Measurements from ENCODE around the gene KRTAP4-3.
"Not testable (repeated sequence)": the region's sequence is repeated elsewhere in the genome, so short reads cannot be mapped to it uniquely, and the experiment has no call there.

The KRTAP4-3 gene

DNA sequence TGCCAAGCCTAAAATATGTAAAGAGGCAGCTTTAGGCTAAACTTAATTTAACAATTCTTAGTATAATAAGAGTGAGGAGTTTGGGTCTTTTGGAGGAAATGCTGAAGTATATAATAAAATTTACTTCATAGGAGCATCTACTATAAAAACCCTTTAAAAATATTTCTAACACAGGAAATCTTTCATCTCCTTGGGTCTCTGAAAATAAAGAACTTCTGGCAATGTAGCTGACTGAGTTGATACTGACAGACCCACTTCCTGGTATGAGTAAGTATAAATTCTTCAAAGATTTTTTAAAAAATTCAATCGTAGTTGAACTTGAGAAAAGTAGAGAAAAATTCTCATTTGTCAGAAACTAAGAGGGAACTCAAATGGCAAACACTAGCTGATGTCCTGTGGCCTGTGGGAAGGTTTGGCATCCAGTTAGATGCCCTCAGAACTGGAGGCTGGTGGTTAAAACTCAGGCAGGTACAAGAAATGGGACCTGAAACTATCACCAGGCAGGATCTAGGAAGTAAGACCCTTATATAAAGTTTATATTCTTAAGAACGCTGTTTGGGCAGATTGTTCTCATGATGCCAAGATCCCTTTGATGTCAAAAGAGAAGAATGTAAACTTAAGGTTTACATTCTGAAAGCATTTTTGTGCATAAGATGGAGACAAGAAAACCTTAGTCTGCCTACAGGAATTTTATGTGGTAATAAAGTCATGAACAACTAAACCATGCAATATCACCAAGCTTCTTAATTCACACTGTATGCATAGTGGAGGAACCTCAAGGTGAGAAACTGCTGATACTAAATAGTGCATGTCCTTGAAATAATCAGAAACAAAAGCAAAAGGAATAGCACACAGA, 33.9 kb downstream of the KRTAP4-3 start:
- DNase-seq (ENCODE audit: low spot score): no peak
- Histone ChIP-seq H3K36me3 (ENCODE audit: low read depth) (no peaks in the 10 kb centered on the region), H3K4me1 (ENCODE audit: insufficient read depth, poor library complexity, severe bottlenecking) (peaks cover 25% of the 10 kb centered on the region), H3K9me3 (ENCODE audit: severe bottlenecking) (no peaks in the 10 kb centered on the region), H3K4me3 (ENCODE audit: severe bottlenecking) (no peak overlapping the region), H3K27me3 (ENCODE audit: insufficient read depth, poor library complexity, severe bottlenecking) (no peaks in the 10 kb centered on the region), H3K27ac (ENCODE audit: poor library complexity, severe bottlenecking) (peak overlapping the region; percentile 90)
- ATAC-seq (ENCODE audit: low read depth): no peak
- no peak for TF ChIP-seq CTCF (IDR thresholded peaks at IDR 0.05; ENCODE audit: poor library complexity, severe bottlenecking)

- TF ChIP-seq CTCF (IDR thresholded peaks at IDR 0.05; ENCODE audit: poor library complexity, severe bottlenecking): no peak
- no peaks in the 10 kb centered on the region for H3K27me3 ChIP-seq (ENCODE audit: insufficient read depth, poor library complexity, severe bottlenecking)
- no peaks in the 10 kb centered on the region for H3K36me3 ChIP-seq (ENCODE audit: low read depth)
- peak; percentile 100 for ATAC-seq (ENCODE audit: low read depth)
- DNase-seq (ENCODE audit: low spot score): no peak
- H3K9me3 ChIP-seq (ENCODE audit: severe bottlenecking): no peaks in the 10 kb centered on the region
- peaks cover 25% of the 10 kb centered on the region for H3K4me1 ChIP-seq (ENCODE audit: insufficient read depth, poor library complexity, severe bottlenecking)
- H3K27ac ChIP-seq (ENCODE audit: poor library complexity, severe bottlenecking): peak overlapping the region; percentile 90
- H3K4me3 ChIP-seq (ENCODE audit: severe bottlenecking): no peak overlapping the region
Observed at GRCh38 chr17:41131979-41132378, 36.0 kb downstream of the KRTAP4-3 start.

DNA sequence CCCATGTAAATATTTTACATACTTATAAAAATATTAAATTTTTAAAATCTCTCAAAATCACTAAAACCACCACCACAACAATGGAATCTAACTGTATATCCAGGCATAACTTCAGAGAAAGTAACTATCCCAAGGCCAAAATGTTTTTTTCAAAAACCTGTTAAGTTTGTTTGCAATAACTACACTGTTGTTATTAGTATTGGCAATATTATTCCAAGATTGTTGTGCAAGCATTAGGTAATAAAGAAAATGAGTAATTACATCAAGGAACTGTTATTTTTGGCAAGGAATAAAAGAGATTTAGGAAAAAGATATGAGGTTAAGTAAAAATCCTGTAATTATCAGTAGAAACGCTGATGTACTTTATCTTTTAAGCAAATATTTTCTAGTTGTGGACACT, 40.6 kb downstream of the KRTAP4-3 start:
- Histone ChIP-seq H3K9me3 (ENCODE audit: severe bottlenecking) (no peaks in the 10 kb centered on the region), H3K4me3 (ENCODE audit: severe bottlenecking) (no peak overlapping the region), H3K36me3 (ENCODE audit: low read depth) (no peaks in the 10 kb centered on the region), H3K27me3 (ENCODE audit: insufficient read depth, poor library complexity, severe bottlenecking) (no peaks in the 10 kb centered on the region), H3K4me1 (ENCODE audit: insufficient read depth, poor library complexity, severe bottlenecking) (peaks cover 16% of the 10 kb centered on the region), H3K27ac (ENCODE audit: poor library complexity, severe bottlenecking) (no peak overlapping the region)
- ATAC-seq (ENCODE audit: low read depth) (no peak), DNase-seq (ENCODE audit: low spot score) (no peak)
- TF ChIP-seq CTCF (IDR thresholded peaks at IDR 0.05; ENCODE audit: poor library complexity, severe bottlenecking): no peak

DNA sequence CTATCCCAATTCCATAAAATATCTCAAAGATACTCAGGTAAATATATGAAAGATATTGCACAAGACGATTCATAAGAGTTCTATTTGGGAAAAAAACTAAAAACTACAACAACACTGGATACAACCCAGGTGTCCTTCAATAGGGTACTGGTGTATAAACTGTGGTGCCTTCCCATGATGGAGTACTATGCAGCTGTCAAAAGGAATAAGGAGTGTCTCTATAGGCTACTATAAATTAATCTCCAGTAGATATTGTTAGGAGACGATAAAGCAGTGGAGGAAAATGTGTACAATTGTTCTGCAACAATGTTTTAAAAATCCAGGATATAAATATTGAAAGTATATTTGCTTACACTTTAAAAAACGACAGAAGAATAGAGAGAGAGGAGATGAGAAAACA, 41.6 kb downstream of the KRTAP4-3 start:
- peaks cover 8% of the 10 kb centered on the region for H3K4me1 ChIP-seq (ENCODE audit: insufficient read depth, poor library complexity, severe bottlenecking)
- no peaks in the 10 kb centered on the region for H3K27me3 ChIP-seq (ENCODE audit: insufficient read depth, poor library complexity, severe bottlenecking)
- H3K4me3 ChIP-seq (ENCODE audit: severe bottlenecking): no peak overlapping the region
- no peak for DNase-seq (ENCODE audit: low spot score)
- no peak for TF ChIP-seq CTCF (IDR thresholded peaks at IDR 0.05; ENCODE audit: poor library complexity, severe bottlenecking)
- H3K9me3 ChIP-seq (ENCODE audit: severe bottlenecking): no peaks in the 10 kb centered on the region
- no peak for ATAC-seq (ENCODE audit: low read depth)
- H3K27ac ChIP-seq (ENCODE audit: poor library complexity, severe bottlenecking): no peak overlapping the region
- no peaks in the 10 kb centered on the region for H3K36me3 ChIP-seq (ENCODE audit: low read depth)

- ATAC-seq (ENCODE audit: low read depth) (no peak), DNase-seq (ENCODE audit: low spot score) (no peak)
- no peaks in the 10 kb centered on the region for H3K36me3 ChIP-seq (ENCODE audit: low read depth)
- no peak for TF ChIP-seq CTCF (IDR thresholded peaks at IDR 0.05; ENCODE audit: poor library complexity, severe bottlenecking)
- H3K4me3 ChIP-seq (ENCODE audit: severe bottlenecking): no peak overlapping the region
- H3K27ac ChIP-seq (ENCODE audit: poor library complexity, severe bottlenecking): no peak overlapping the region
- peaks cover 7% of the 10 kb centered on the region for H3K4me1 ChIP-seq (ENCODE audit: insufficient read depth, poor library complexity, severe bottlenecking)
- H3K9me3 ChIP-seq (ENCODE audit: severe bottlenecking): no peaks in the 10 kb centered on the region
- no peaks in the 10 kb centered on the region for H3K27me3 ChIP-seq (ENCODE audit: insufficient read depth, poor library complexity, severe bottlenecking)
Observed at GRCh38 chr17:41125064-41125463, 43.0 kb downstream of the KRTAP4-3 start.

DNA sequence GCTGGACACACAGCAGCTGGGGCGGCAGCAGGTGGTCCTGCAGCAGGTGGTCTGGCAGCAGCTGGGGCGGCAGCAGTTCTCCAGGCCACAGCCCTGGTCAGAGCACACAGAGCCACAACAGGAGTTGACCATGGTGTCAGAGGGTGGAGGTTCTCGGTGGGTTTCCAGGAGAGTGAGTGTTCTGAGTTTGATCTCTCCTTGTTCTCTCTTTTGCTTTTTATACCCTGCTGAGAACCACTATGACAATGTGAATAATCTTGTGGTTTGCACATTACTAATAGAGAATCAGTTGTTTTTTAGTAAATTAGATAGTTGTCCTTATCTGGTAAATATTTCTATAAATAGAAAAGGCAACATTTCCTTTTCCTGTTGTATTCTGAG, 44.0 kb downstream of the KRTAP4-3 start, which contains the start of gene KRTAP4-12:
TSS of gene KRTAP4-12 (minus strand) at position 192 of the 381 bp plus-strand sequence. CDS start at position 132, 60 bp downstream.
- H3K4me1 ChIP-seq (ENCODE audit: insufficient read depth, poor library complexity, severe bottlenecking); H3K36me3 ChIP-seq (ENCODE audit: low read depth); H3K27me3 ChIP-seq (ENCODE audit: insufficient read depth, poor library complexity, severe bottlenecking); DNase-seq (ENCODE audit: low spot score); H3K9me3 ChIP-seq (ENCODE audit: severe bottlenecking); H3K27ac ChIP-seq (ENCODE audit: poor library complexity, severe bottlenecking); ATAC-seq (ENCODE audit: low read depth); H3K4me3 ChIP-seq (ENCODE audit: severe bottlenecking): not testable (repeated sequence)

GRCh38 chr17:41123292-41123990, 44.6 kb downstream of the KRTAP4-3 start:
- H3K27ac ChIP-seq (ENCODE audit: poor library complexity, severe bottlenecking); ATAC-seq (ENCODE audit: low read depth); DNase-seq (ENCODE audit: low spot score); H3K9me3 ChIP-seq (ENCODE audit: severe bottlenecking); H3K27me3 ChIP-seq (ENCODE audit: insufficient read depth, poor library complexity, severe bottlenecking); H3K36me3 ChIP-seq (ENCODE audit: low read depth); H3K4me3 ChIP-seq (ENCODE audit: severe bottlenecking): not testable (repeated sequence)
- H3K4me1 ChIP-seq (ENCODE audit: insufficient read depth, poor library complexity, severe bottlenecking): peaks cover 11% of the 10 kb centered on the region

Data from RWPE2 (cell line).